ENCODE measurements around the gene MRGPRX4.
"Not testable (repeated sequence)": the region's sequence is repeated elsewhere in the genome, so short reads cannot be mapped to it uniquely, and the experiment has no call there.

The MRGPRX4 gene

GRCh38 chr11:18172666-18173065 is at the start of gene MRGPRX4:
MRGPRX4 (plus strand) TSS chr11:18172837; CDS start chr11:18173257, 420 bp downstream.
- DNase-seq, result no peak

DNA sequence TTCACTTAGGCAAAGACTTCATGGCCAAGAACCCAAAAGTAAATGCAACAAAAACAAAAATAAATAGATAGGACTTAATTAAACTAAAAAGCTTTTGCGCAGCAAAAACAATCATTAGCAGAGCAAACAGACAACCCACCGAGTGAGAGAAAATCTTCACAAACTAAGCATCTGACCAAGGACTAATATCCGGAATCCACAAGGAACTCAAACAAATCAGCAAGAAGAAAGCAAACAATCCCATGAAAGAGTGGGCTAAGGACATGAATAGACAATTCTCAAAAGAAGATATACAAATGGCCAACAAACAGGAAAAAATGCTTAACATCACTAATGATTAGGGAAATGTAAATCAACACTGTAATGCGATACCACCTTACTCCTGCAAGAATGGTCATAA is 41.5 kb upstream of the MRGPRX4 start:
- not testable (repeated sequence) for DNase-seq

GRCh38 chr11:18132341-18132740 is 40.3 kb upstream of the MRGPRX4 start, which contains the start of gene MRGPRX3:
MRGPRX3 (plus strand) TSS chr11:18132571; CDS start chr11:18137203, 4,632 bp downstream.
- no peak for DNase-seq

DNA sequence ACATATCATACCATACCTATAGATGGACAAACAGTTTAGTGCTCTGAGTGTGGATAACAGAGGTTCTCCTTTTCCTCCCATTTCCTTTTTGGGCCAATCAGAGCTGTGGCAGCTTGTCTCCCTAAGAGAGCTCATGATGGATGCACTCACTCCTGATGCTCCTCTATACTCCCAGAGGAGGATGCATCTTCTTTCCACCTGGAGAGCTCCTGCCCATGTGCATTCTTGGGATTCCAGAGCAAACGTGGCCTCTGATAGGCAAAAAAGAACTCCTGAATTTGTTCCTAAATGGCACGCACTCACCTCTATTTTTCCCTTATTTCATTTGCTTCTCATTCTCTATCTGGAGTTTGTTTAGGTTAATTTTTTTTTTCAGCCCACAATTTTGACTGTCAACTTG is 37.3 kb upstream of the MRGPRX4 start:
- no peak for DNase-seq

GRCh38 chr11:18137186-18137800 is 35.3 kb upstream of the MRGPRX4 start:
- DNase-seq, result no peak

DNA sequence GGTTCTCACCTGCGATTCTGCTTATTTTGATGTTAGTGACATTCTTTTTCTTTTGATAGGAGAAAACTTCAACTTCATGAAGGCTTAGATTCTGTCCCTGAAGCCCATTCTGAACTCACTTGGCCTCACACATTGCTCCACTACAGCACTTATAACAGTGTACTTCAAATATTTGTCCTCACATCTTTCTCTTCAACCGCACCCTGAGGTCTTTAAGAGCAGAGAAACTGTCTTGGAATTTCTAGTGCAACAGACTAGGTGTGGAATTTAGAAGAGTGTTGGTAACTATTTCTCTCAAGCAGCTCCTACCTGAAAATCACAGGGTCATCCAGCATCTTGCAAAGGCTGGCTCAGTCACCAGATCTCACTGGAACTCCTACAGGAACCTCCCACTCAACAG is 32.5 kb upstream of the MRGPRX4 start:
- no peak for DNase-seq

- no peak for DNase-seq
Measured at GRCh38 chr11:18144243-18144642, 28.4 kb upstream of the MRGPRX4 start.

- DNase-seq, result no peak
Measured at GRCh38 chr11:18145025-18145424, 27.6 kb upstream of the MRGPRX4 start.

DNA sequence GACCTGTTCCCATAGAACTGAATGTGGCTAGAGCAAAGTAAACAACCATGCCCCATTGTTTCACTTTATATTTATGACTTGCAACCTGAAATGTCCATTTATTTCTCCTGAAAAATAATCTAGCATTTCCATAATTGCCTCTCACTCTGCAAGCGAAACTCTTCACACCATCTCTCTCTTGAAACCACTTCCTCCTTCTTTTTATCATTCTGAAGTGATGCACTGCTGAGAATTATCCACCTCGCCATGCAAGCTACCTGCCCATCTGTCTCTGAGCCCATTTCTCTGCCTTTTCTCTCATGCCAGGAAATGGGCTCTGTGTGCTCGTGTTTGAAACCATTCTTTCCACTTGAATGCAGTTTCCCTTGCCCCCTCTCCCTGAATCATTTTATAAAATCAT is 26.8 kb upstream of the MRGPRX4 start:
- no peak for DNase-seq

GRCh38 chr11:18151581-18151980 is 21.1 kb upstream of the MRGPRX4 start:
- no peak for DNase-seq

- no peak for DNase-seq
Measured at GRCh38 chr11:18168372-18168771, 4.3 kb upstream of the MRGPRX4 start.

DNA sequence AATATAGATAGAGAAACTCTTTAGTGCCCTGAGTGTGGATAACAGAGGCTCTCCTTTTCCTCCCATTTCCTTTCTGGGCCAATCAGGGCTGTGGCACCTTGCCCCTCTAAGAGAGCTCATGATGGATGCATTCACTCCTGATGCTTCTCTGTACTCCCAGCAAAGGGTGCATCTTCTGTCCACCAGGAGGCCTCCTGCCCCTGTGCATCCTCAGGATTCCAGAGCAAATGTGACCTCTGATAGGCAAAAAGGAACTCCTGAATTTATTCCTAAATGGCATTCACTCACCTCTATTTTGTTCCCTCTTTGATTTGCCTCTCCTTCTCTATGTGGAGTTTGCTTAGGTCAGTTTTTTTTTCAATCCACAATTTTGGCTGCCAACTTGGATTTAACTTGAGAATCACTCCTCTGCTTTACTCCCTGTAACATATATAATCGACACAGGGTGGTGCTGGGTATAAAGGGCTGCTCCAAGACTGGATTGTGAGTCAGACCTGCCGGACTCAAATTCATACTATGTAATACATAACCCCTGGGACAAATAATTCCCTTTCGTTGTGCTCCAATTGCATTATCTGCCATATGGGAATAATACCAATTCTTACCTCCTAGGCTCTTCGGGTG is 1.1 kb upstream of the MRGPRX4 start:
- DNase-seq, result no peak

GRCh38 chr11:18173225-18173866 is 709 bp downstream of the MRGPRX4 start:
- DNase-seq, result no peak

GRCh38 chr11:18188796-18189195 is 16.2 kb downstream of the MRGPRX4 start:
- no peak for DNase-seq

DNA sequence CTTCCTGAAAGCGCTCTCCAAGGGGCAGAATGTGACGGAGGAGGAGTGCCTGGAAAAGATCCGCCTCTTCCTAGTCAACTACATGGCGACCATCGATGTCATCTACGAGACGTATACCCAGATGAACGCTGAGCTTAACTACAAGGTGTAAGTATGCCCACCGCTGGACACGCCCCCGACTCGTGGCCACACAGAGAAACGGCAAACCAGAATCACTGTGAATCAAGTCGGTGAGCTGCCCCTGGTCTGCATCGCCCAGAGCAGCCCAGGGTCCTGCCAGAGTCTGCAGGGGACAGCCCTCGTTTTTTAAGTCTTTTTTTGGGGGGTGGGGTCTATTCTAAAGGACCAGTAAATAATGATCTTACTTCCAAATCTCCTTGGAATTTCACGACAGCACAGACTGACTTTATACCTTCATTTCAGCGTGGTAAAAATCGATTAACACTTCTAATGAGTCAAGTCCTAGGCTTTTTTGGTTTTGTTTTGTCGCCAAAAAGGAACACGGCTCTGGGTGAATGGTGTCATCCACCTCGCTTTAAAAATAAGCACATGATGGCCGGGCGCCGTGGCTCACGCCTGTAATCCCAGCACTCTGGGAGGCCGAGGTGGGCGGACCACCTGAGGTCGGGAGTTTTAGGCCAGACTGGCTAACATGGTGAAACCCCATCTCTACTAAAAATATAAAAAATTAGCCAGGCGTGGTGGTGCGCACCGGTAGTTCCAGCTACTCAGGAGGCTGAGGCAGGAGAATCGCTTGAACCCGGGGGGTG is 17.0 kb downstream of the MRGPRX4 start:
- DNase-seq, result not testable (repeated sequence)

DNA sequence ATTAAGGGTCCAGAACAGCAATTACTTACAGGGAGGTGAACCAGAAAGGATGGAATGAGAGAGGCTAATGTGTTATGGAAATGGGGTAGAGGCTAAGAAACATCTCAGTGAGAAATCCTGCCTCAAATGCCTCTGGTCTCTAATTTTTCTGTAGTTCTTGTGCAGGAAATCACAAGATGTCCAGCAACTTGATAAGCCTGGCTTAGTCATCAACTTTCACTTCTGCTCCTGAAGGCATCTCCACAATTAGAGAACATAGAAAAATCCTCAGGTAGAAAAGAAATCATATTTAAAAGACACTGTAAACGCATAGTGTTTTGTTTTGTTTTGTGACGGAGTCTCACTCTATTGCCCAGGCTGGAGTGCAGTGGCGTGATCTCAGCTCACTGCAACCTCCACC is 18.7 kb downstream of the MRGPRX4 start:
- no peak for DNase-seq

- no peak for DNase-seq
Measured at GRCh38 chr11:18193010-18193409, 20.4 kb downstream of the MRGPRX4 start.

GRCh38 chr11:18196532-18196931 is 23.9 kb downstream of the MRGPRX4 start:
- no peak for DNase-seq

DNA sequence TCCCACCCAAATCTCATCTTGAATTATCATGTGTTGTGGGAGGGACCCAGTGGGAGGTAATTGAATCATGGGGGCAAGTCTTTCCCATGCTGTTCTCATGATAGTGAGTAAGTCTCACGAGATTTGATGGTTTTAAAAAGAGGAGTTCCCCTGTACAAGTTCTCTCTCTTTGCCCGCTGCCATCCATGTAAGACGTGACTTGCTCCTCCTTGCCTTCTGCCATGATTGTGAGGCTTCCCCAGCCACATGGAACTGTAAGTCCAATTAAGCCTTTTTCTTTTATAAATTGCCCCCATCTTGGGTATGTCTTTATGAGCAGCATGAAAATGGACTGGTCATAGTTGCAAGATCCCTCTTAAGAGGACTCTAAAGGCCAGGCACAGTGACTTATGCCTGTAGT is 25.1 kb downstream of the MRGPRX4 start:
- not testable (repeated sequence) for DNase-seq

DNA sequence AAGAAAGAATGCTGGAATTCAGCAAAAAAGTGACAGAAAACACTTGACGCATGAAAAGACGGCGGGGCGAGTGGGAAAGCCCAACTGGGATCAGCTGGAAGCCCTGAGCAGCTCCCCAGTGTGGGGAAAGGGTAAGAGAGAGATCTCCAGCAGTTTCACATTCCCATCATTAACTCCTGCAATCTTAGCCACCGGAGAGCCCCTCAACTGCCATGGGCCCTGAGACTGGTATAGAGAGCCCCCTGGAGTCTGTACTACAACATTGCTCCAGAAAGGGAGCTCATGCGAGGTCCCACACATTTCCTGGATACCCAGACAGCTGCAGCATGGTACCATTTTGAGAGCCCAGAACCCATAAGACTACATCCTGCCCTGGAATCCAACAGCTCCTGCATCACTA is 31.1 kb downstream of the MRGPRX4 start:
- no peak for DNase-seq

GRCh38 chr11:18204220-18204619 is 31.6 kb downstream of the MRGPRX4 start:
- no peak for DNase-seq

GRCh38 chr11:18204771-18205170 is 32.1 kb downstream of the MRGPRX4 start:
- no peak for DNase-seq

GRCh38 chr11:18209058-18209457 is 36.4 kb downstream of the MRGPRX4 start:
- no peak for DNase-seq

Measured in NCI-H2171 (cell line).